SU-DHL-6 (cell line): ENCODE data around the gene CATSPER3.

Experiments
- H2AFZ ChIP-seq: fragments of 200-600 bp; sonication (generic); 2 replicates; pipeline ENCODE4 v1.6.1; 2014; ENCODE audit warnings: low read depth, mild to moderate bottlenecking, moderate library complexity, mixed read lengths, antibody characterized with exemption, low read length; ENCODE audit not compliant: severe bottlenecking
- H3F3A ChIP-seq: fragments of 200-600 bp; shearing (Covaris generic); 2 replicates; pipeline ENCODE4 v1.6.0; 2016; ENCODE audit warnings: antibody characterized with exemption, mild to moderate bottlenecking; ENCODE audit not compliant: insufficient read depth
- H3K27ac ChIP-seq: fragments of 200-600 bp; sonication (generic); 2 replicates; pipeline ENCODE4 v1.5.1; 2016; ENCODE audit warnings: low read depth, mild to moderate bottlenecking, low read length, moderate library complexity, mixed read lengths
- H3K27me3 ChIP-seq: fragments of 200-600 bp; sonication (generic), shearing (Covaris generic); 2 replicates; pipeline ENCODE4 v1.6.0; 2014; ENCODE audit warnings: mild to moderate bottlenecking, low read length
- H3K36me3 ChIP-seq: fragments of 200-600 bp; sonication (generic); 2 replicates; pipeline ENCODE4 v1.6.1; 2014; ENCODE audit warnings: mild to moderate bottlenecking, low read length, mixed read lengths
- H3K4me2 ChIP-seq: fragments of 300-600, 200-600 bp; shearing (Covaris generic), sonication (generic); 2 replicates; pipeline ENCODE4 v1.6.0; 2014; ENCODE audit warnings: low read length, low read depth, mild to moderate bottlenecking; ENCODE audit not compliant: poor library complexity, severe bottlenecking
- H3K4me3 ChIP-seq: fragments of 200-600 bp; sonication (generic); 2 replicates; pipeline ENCODE4 v1.5.1; 2014; ENCODE audit warnings: antibody characterized with exemption, low read length, mild to moderate bottlenecking, mixed read lengths; ENCODE audit not compliant: insufficient read depth, poor library complexity, severe bottlenecking
- H3K79me2 ChIP-seq: fragments of 200-600 bp; sonication (generic); 2 replicates; pipeline ENCODE4 v1.6.1; 2014; ENCODE audit warnings: mild to moderate bottlenecking, low read length, moderate library complexity; ENCODE audit not compliant: insufficient read depth
- H3K9ac ChIP-seq: fragments of 200-600 bp; sonication (generic); 2 replicates; pipeline ENCODE4 v1.7.0; 2014; ENCODE audit warnings: mild to moderate bottlenecking, low read length
- H3K9me2 ChIP-seq: fragments of 200-600 bp; sonication (generic); replicated peaks from 2 replicates; pipeline ENCODE4 v1.6.1; 2014; ENCODE audit warnings: low read length; ENCODE audit not compliant: insufficient read depth
- H3K9me3 ChIP-seq: fragments of 200-600 bp; sonication (generic); 2 replicates; pipeline ENCODE4 v1.6.1; 2014; ENCODE audit warnings: low read length, mixed read lengths; ENCODE audit not compliant: insufficient read depth
- H4K20me1 ChIP-seq: fragments of 200-600 bp; sonication (generic); 2 replicates; pipeline ENCODE4 v1.6.1; 2014; ENCODE audit warnings: low read depth, mild to moderate bottlenecking, antibody characterized with exemption, low read length, moderate library complexity, mixed read lengths
- EZH2phosphoT487 ChIP-seq: fragments of 200-600 bp; sonication (generic), shearing (Covaris generic); conservative IDR thresholded peaks from 2 replicates; pipeline ENCODE4 v1.6.1; 2018; ENCODE audit warnings: mild to moderate bottlenecking, antibody characterized with exemption, low read length, moderate library complexity, mixed read lengths
- TF ChIP-seq, protein P1 (sequence below): fragments of 200-600 bp; sonication (generic); IDR thresholded peaks from one replicate; pipeline ENCODE4 v1.5.1; 2017; ENCODE audit warnings: antibody characterized with exemption, mild to moderate bottlenecking, low read length, moderate library complexity; ENCODE audit not compliant: insufficient read depth, poor library complexity, severe bottlenecking

CATSPER3 gene

DNA sequence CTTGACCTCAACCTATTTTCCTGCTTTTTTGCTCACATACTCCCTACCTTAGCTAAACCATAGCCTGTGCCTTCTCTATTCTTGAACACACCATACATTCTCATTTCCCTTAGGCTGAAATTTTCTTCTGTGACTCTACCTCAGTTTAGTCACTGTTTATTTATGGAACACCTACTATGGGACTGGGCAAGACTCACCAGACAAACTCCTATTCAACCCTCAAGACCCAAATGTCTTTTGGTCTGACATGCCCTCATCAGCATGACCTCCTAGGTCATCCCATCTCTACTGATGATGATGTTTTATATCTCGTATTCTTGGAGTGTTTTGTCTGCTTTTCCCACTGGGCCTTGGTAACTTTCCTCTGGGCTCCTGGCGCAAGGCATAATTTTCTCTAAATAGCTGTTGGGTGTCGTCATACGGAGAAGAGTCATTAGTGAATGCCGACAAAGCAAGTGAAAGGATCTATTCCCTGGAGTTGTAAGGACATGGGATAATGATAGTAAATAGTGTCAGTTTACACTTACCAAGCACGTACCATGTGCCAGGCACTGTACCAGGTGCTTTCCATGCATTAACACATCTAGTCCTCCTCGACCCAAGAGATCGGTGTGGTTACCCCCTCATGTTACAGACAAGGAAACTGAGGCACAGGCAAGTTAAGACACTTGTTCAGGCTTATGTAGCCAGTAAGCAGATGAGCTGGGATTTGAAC is 88.8 kb downstream of the CATSPER3 start:
- Histone ChIP-seq H3K4me2 (no peak overlapping the region), H3F3A (0 out of 2 replicates have a peak, but pooled peaks cover 6% of the 10 kb centered on the region), H3K36me3 (no peaks in the 10 kb centered on the region), H3K9me3 (no peaks in the 10 kb centered on the region), H2AFZ (no peak overlapping the region), H3K27ac (no peak overlapping the region), H3K79me2 (no peaks in the 10 kb centered on the region), H3K9me2 (no peaks in the 10 kb centered on the region), H3K9ac (no peak overlapping the region), H4K20me1 (no peaks in the 10 kb centered on the region), H3K4me3 (no peak overlapping the region), H3K27me3 (no peaks in the 10 kb centered on the region)
- TF ChIP-seq, protein P1, sequence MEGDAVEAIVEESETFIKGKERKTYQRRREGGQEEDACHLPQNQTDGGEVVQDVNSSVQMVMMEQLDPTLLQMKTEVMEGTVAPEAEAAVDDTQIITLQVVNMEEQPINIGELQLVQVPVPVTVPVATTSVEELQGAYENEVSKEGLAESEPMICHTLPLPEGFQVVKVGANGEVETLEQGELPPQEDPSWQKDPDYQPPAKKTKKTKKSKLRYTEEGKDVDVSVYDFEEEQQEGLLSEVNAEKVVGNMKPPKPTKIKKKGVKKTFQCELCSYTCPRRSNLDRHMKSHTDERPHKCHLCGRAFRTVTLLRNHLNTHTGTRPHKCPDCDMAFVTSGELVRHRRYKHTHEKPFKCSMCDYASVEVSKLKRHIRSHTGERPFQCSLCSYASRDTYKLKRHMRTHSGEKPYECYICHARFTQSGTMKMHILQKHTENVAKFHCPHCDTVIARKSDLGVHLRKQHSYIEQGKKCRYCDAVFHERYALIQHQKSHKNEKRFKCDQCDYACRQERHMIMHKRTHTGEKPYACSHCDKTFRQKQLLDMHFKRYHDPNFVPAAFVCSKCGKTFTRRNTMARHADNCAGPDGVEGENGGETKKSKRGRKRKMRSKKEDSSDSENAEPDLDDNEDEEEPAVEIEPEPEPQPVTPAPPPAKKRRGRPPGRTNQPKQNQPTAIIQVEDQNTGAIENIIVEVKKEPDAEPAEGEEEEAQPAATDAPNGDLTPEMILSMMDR = no peak
- TF ChIP-seq EZH2phosphoT487 = no peak

DNA sequence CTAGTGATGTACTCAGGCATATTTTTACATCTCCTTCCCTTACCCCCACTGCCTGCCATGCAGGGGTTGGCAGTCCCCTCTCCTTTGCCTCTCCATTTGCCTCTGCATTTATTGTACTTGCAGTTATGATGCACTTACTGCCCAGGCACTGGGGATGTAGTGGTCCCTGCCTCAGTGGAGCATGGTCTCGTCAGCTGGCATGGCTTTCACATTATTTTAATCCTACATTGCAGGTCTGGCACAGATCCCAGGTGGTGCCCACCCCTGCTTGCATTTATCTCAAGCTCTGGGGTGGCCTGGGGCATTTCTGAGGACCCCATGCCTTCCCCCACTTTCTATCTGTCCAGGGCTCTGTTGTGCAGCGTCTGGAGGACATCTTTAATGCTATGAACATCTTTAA is 89.5 kb downstream of the CATSPER3 start:
- H3F3A ChIP-seq = 0 out of 2 replicates have a peak, but pooled peaks cover 6% of the 10 kb centered on the region
- no peaks in the 10 kb centered on the region for H3K79me2 ChIP-seq
- TF ChIP-seq EZH2phosphoT487 = no peak
- TF ChIP-seq, protein P1 = no peak
- no peaks in the 10 kb centered on the region for H4K20me1 ChIP-seq
- no peak overlapping the region for H3K9ac ChIP-seq
- H3K9me2 ChIP-seq = no peaks in the 10 kb centered on the region
- no peak overlapping the region for H2AFZ ChIP-seq
- no peaks in the 10 kb centered on the region for H3K36me3 ChIP-seq
- no peaks in the 10 kb centered on the region for H3K27me3 ChIP-seq
- no peaks in the 10 kb centered on the region for H3K9me3 ChIP-seq
- H3K27ac ChIP-seq = no peak overlapping the region
- no peak overlapping the region for H3K4me2 ChIP-seq
- H3K4me3 ChIP-seq = no peak overlapping the region

DNA sequence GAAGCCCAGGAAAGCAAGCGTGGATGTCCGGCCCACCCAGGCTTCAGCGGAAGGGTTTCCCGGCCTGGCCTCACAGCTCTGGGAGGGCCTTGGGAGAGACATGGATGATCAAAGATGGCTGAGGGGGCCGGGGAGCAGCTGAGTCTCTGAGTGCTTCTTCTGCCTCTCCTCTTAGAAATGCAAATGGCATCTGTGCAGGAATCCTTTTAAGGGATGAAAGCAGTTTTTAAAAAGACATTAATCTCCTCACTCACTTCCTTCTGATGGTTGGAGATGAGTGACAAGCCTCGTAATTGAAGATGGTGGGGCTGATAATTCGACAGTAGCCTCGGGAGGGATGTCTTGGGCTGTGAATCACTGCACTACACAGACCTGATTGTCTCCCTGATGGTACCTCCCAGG is 90.6 kb downstream of the CATSPER3 start:
- H3K9me3 ChIP-seq = no peaks in the 10 kb centered on the region
- TF ChIP-seq EZH2phosphoT487 = no peak
- TF ChIP-seq, protein P1 = no peak
- no peak overlapping the region for H3K9ac ChIP-seq

More for the DNA sequence above, 90.6 kb downstream of the CATSPER3 start:
- H4K20me1 ChIP-seq = no peaks in the 10 kb centered on the region
- no peak overlapping the region for H3K4me2 ChIP-seq
- H2AFZ ChIP-seq = no peak overlapping the region
- no peaks in the 10 kb centered on the region for H3K27me3 ChIP-seq
- no peak overlapping the region for H3K27ac ChIP-seq
- no peak overlapping the region for H3K4me3 ChIP-seq
- no peaks in the 10 kb centered on the region for H3K79me2 ChIP-seq
- H3K36me3 ChIP-seq = no peaks in the 10 kb centered on the region
- 0 out of 2 replicates have a peak, but pooled peaks cover 6% of the 10 kb centered on the region for H3F3A ChIP-seq
- H3K9me2 ChIP-seq = no peaks in the 10 kb centered on the region
